Measurements from ENCODE around the gene RPTOR. TPM values are rescaled to one million over a fixed set of nuclear protein-coding genes. Genes with fewer than 3 reads are reported as not detected.

RPTOR gene
- polyA plus RNA-seq, 4 donors, result 3.2 to 16.5 (median 10.1) TPM

- no peaks in the 10 kb centered on the region for H3K9me3 ChIP-seq (ENCODE audit: control insufficient read depth in 2 of 2, insufficient read depth in 1 of 2, low read depth in 1 of 2, low read length in 1 of 2)
- WGBS, 3 donors, result 2 to 3% (median 3%) methylated on average over 50 to 90 of the region's 90 CpGs
- H3K36me3 ChIP-seq (ENCODE audit: control insufficient read depth in 3 of 3, insufficient read depth in 2 of 3, low read depth in 1 of 3, low read length in 3 of 3), result peaks cover 5 to 37% (median 11%) of the 10 kb centered on the region in 3 donors
- DNase-seq (peak in 1 of 2 donors; percentile 52), FAIRE-seq (no peak)
- no peak overlapping the region for H3K27ac ChIP-seq (ENCODE audit: low read depth in 1 of 3, low read length in 2 of 3)
- H3K27me3 ChIP-seq (ENCODE audit: control insufficient read depth in 3 of 3, insufficient read depth in 3 of 3, low read length in 3 of 3), result peaks cover 0 to 8% (median 1%) of the 10 kb centered on the region in 3 donors
- peaks cover 0 to 19% (median 0%) of the 10 kb centered on the region in 3 donors for H3K4me1 ChIP-seq (ENCODE audit: control insufficient read depth in 3 of 3, insufficient read depth in 2 of 3, low read depth in 1 of 3, low read length in 2 of 3)
- peak overlapping the region; percentile 56 to 99 (median 94) for H3K4me3 ChIP-seq (ENCODE audit: low read depth in 1 of 3, low read length in 3 of 3)
These were observed 447.7 kb downstream of the RPTOR start for GRCh38 chr17:80992077-80992947.

- peaks cover 10 to 44% (median 15%) of the 10 kb centered on the region in 3 donors for H3K36me3 ChIP-seq (ENCODE audit: control insufficient read depth in 3 of 3, insufficient read depth in 2 of 3, low read depth in 1 of 3, low read length in 3 of 3)
- no peak for FAIRE-seq
- peaks cover 0 to 19% (median 0%) of the 10 kb centered on the region in 3 donors for H3K4me1 ChIP-seq (ENCODE audit: control insufficient read depth in 3 of 3, insufficient read depth in 2 of 3, low read depth in 1 of 3, low read length in 2 of 3)
- peak overlapping the region in 2 of 3 donors; percentile 56 to 99 for H3K4me3 ChIP-seq (ENCODE audit: low read depth in 1 of 3, low read length in 3 of 3)
- H3K27ac ChIP-seq (ENCODE audit: low read depth in 1 of 3, low read length in 2 of 3), result no peak overlapping the region
- no peaks in the 10 kb centered on the region for H3K9me3 ChIP-seq (ENCODE audit: control insufficient read depth in 2 of 2, insufficient read depth in 1 of 2, low read depth in 1 of 2, low read length in 1 of 2)
- H3K27me3 ChIP-seq (ENCODE audit: control insufficient read depth in 3 of 3, insufficient read depth in 3 of 3, low read length in 3 of 3), result peaks cover 0 to 2% (median 1%) of the 10 kb centered on the region in 3 donors
- WGBS, 3 donors, result 30 to 59% (median 47%) methylated on average over 18 of the region's 18 CpGs
- peak in 1 of 2 donors; percentile 32 for DNase-seq
These were observed 448.4 kb downstream of the RPTOR start for GRCh38 chr17:80992948-80993624.

- Histone ChIP-seq H3K27me3 (ENCODE audit: control insufficient read depth in 3 of 3, insufficient read depth in 3 of 3, low read length in 3 of 3) (no peaks in the 10 kb centered on the region), H3K4me3 (ENCODE audit: low read depth in 1 of 3, low read length in 3 of 3) (no peak overlapping the region), H3K36me3 (ENCODE audit: control insufficient read depth in 3 of 3, insufficient read depth in 2 of 3, low read depth in 1 of 3, low read length in 3 of 3) (peaks cover 13 to 65% (median 18%) of the 10 kb centered on the region in 3 donors), H3K4me1 (ENCODE audit: control insufficient read depth in 3 of 3, insufficient read depth in 2 of 3, low read depth in 1 of 3, low read length in 2 of 3) (peaks cover 0 to 10% (median 0%) of the 10 kb centered on the region in 3 donors), H3K27ac (ENCODE audit: low read depth in 1 of 3, low read length in 2 of 3) (no peak overlapping the region), H3K9me3 (ENCODE audit: control insufficient read depth in 2 of 2, insufficient read depth in 1 of 2, low read depth in 1 of 2, low read length in 1 of 2) (no peaks in the 10 kb centered on the region)
- no peak for DNase-seq
- WGBS, 3 donors, result 83 to 93% (median 92%) methylated on average over 13 of the region's 13 CpGs
- FAIRE-seq, result no peak
These were observed 450.5 kb downstream of the RPTOR start for GRCh38 chr17:80995131-80995530.

- no peaks in the 10 kb centered on the region for H3K9me3 ChIP-seq (ENCODE audit: control insufficient read depth in 2 of 2, insufficient read depth in 1 of 2, low read depth in 1 of 2, low read length in 1 of 2)
- peaks cover 0 to 10% (median 0%) of the 10 kb centered on the region in 3 donors for H3K4me1 ChIP-seq (ENCODE audit: control insufficient read depth in 3 of 3, insufficient read depth in 2 of 3, low read depth in 1 of 3, low read length in 2 of 3)
- DNase-seq (no peak), FAIRE-seq (no peak)
- H3K27ac ChIP-seq (ENCODE audit: low read depth in 1 of 3, low read length in 2 of 3), result no peak overlapping the region
- 93 to 95% (median 94%) methylated on average over 24 to 25 of the region's 25 CpGs for WGBS, 3 donors
- peaks cover 13 to 76% (median 18%) of the 10 kb centered on the region in 3 donors for H3K36me3 ChIP-seq (ENCODE audit: control insufficient read depth in 3 of 3, insufficient read depth in 2 of 3, low read depth in 1 of 3, low read length in 3 of 3)
- H3K4me3 ChIP-seq (ENCODE audit: low read depth in 1 of 3, low read length in 3 of 3), result no peak overlapping the region
- H3K27me3 ChIP-seq (ENCODE audit: control insufficient read depth in 3 of 3, insufficient read depth in 3 of 3, low read length in 3 of 3), result no peaks in the 10 kb centered on the region
These were observed 452.0 kb downstream of the RPTOR start for GRCh38 chr17:80996422-80997305.

GRCh38 chr17:80997424-80998117 lies 452.9 kb downstream of the RPTOR start:
- Histone ChIP-seq H3K4me3 (ENCODE audit: low read depth in 1 of 3, low read length in 3 of 3) (no peak overlapping the region), H3K9me3 (ENCODE audit: control insufficient read depth in 2 of 2, insufficient read depth in 1 of 2, low read depth in 1 of 2, low read length in 1 of 2) (no peaks in the 10 kb centered on the region), H3K27ac (ENCODE audit: low read depth in 1 of 3, low read length in 2 of 3) (no peak overlapping the region), H3K27me3 (ENCODE audit: control insufficient read depth in 3 of 3, insufficient read depth in 3 of 3, low read length in 3 of 3) (no peaks in the 10 kb centered on the region), H3K36me3 (ENCODE audit: control insufficient read depth in 3 of 3, insufficient read depth in 2 of 3, low read depth in 1 of 3, low read length in 3 of 3) (peaks cover 13 to 76% (median 18%) of the 10 kb centered on the region in 3 donors), H3K4me1 (ENCODE audit: control insufficient read depth in 3 of 3, insufficient read depth in 2 of 3, low read depth in 1 of 3, low read length in 2 of 3) (peaks cover 0 to 17% (median 4%) of the 10 kb centered on the region in 3 donors)
- WGBS, 3 donors, result 91 to 94% (median 92%) methylated on average over 32 of the region's 32 CpGs
- no peak for FAIRE-seq
- DNase-seq, result no peak

- no peak overlapping the region for H3K27ac ChIP-seq (ENCODE audit: low read depth in 1 of 3, low read length in 2 of 3)
- WGBS, 3 donors, result 96 to 97% (median 96%) methylated on average over 19 of the region's 19 CpGs
- peaks cover 0 to 12% (median 4%) of the 10 kb centered on the region in 3 donors for H3K4me1 ChIP-seq (ENCODE audit: control insufficient read depth in 3 of 3, insufficient read depth in 2 of 3, low read depth in 1 of 3, low read length in 2 of 3)
- FAIRE-seq (no peak), DNase-seq (no peak)
- H3K27me3 ChIP-seq (ENCODE audit: control insufficient read depth in 3 of 3, insufficient read depth in 3 of 3, low read length in 3 of 3), result no peaks in the 10 kb centered on the region
- peaks cover 13 to 74% (median 18%) of the 10 kb centered on the region in 3 donors for H3K36me3 ChIP-seq (ENCODE audit: control insufficient read depth in 3 of 3, insufficient read depth in 2 of 3, low read depth in 1 of 3, low read length in 3 of 3)
- H3K9me3 ChIP-seq (ENCODE audit: control insufficient read depth in 2 of 2, insufficient read depth in 1 of 2, low read depth in 1 of 2, low read length in 1 of 2), result no peaks in the 10 kb centered on the region
- no peak overlapping the region for H3K4me3 ChIP-seq (ENCODE audit: low read depth in 1 of 3, low read length in 3 of 3)
These were observed 453.6 kb downstream of the RPTOR start for GRCh38 chr17:80998118-80998747.

- no peak for FAIRE-seq
- Histone ChIP-seq H3K27ac (ENCODE audit: low read depth in 1 of 3, low read length in 2 of 3) (no peak overlapping the region), H3K36me3 (ENCODE audit: control insufficient read depth in 3 of 3, insufficient read depth in 2 of 3, low read depth in 1 of 3, low read length in 3 of 3) (peaks cover 13 to 69% (median 18%) of the 10 kb centered on the region in 3 donors), H3K4me3 (ENCODE audit: low read depth in 1 of 3, low read length in 3 of 3) (no peak overlapping the region), H3K9me3 (ENCODE audit: control insufficient read depth in 2 of 2, insufficient read depth in 1 of 2, low read depth in 1 of 2, low read length in 1 of 2) (no peaks in the 10 kb centered on the region), H3K4me1 (ENCODE audit: control insufficient read depth in 3 of 3, insufficient read depth in 2 of 3, low read depth in 1 of 3, low read length in 2 of 3) (peaks cover 0 to 11% (median 4%) of the 10 kb centered on the region in 3 donors), H3K27me3 (ENCODE audit: control insufficient read depth in 3 of 3, insufficient read depth in 3 of 3, low read length in 3 of 3) (peaks cover 2 to 5% (median 4%) of the 10 kb centered on the region in 3 donors)
- DNase-seq, result no peak
- 86 to 89% (median 88%) methylated on average over 32 to 39 of the region's 39 CpGs for WGBS, 3 donors
These were observed 454.3 kb downstream of the RPTOR start for GRCh38 chr17:80998748-80999535.

All from small intestine (tissue), 7 donors.